H9 (cell line): ENCODE results near the gene CPA4. TPM values are rescaled to one million over a fixed set of nuclear protein-coding genes. Genes with fewer than 3 reads are reported as not detected.

Source experiments
- DNase-seq: peaks from one replicate; pipeline ENCODE4 v3.0.0-alpha.2; 2017
- H2AFZ ChIP-seq: one replicate; pipeline ENCODE4 v1.6.1; 2013; ENCODE audit warnings: mild to moderate bottlenecking, low read length, control low read depth, moderate library complexity
- H2AK5ac ChIP-seq: 2 replicates; pipeline ENCODE4 v1.6.1; 2013; ENCODE audit warnings: low read length, control low read depth, mixed read lengths; ENCODE audit not compliant: insufficient read length
- H2BK120ac ChIP-seq: one replicate; pipeline ENCODE4 v1.6.1; 2013; ENCODE audit warnings: low read depth, mild to moderate bottlenecking, low read length, control low read depth, inconsistent platforms; ENCODE audit not compliant: poor library complexity, severe bottlenecking
- H2BK12ac ChIP-seq: 2 replicates; pipeline ENCODE4 v1.6.1; 2013; ENCODE audit warnings: low read length, control low read depth, mixed read lengths, low read depth; ENCODE audit not compliant: insufficient read length
- H2BK15ac ChIP-seq: 2 replicates; pipeline ENCODE4 v1.6.1; 2013; ENCODE audit warnings: low read depth, low read length, control low read depth
- H2BK20ac ChIP-seq: one replicate; pipeline ENCODE4 v1.6.1; 2013; ENCODE audit warnings: low read depth, mild to moderate bottlenecking, low read length, control low read depth, inconsistent platforms; ENCODE audit not compliant: poor library complexity, severe bottlenecking
- H2BK5ac ChIP-seq: 2 replicates; pipeline ENCODE4 v1.6.1; 2013; ENCODE audit warnings: low read length, control low read depth, mixed read lengths; ENCODE audit not compliant: insufficient read length
- H3K14ac ChIP-seq: 2 replicates; pipeline ENCODE4 v1.6.1; 2013; ENCODE audit warnings: low read length, control low read depth; ENCODE audit not compliant: insufficient read depth
- H3K18ac ChIP-seq: 2 replicates; pipeline ENCODE4 v1.6.1; 2013; ENCODE audit warnings: low read depth, mild to moderate bottlenecking, mixed read lengths, low read length, control low read depth; ENCODE audit not compliant: insufficient read length
- H3K23ac ChIP-seq: 2 replicates; pipeline ENCODE4 v1.6.1; 2013; ENCODE audit warnings: low read length, control low read depth, mixed read lengths, low read depth; ENCODE audit not compliant: insufficient read length
- H3K23me2 ChIP-seq: 2 replicates; pipeline ENCODE4 v1.6.1; 2013; ENCODE audit warnings: low read depth, mild to moderate bottlenecking, mixed read lengths, low read length, control low read depth; ENCODE audit not compliant: insufficient read length, poor library complexity, severe bottlenecking
- H3K27ac ChIP-seq: 2 replicates; pipeline ENCODE4 v1.5.1; 2013; ENCODE audit warnings: low read length, control low read depth, mixed read lengths, low read depth; ENCODE audit not compliant: insufficient read length
- H3K27me3 ChIP-seq: 2 replicates; pipeline ENCODE4 v1.6.1; 2013; ENCODE audit warnings: low read length, control low read depth, inconsistent platforms; ENCODE audit not compliant: insufficient read depth
- H3K4ac ChIP-seq: 2 replicates; pipeline ENCODE4 v1.6.1; 2013; ENCODE audit warnings: low read depth, mild to moderate bottlenecking, control low read depth, inconsistent platforms, low read length, moderate library complexity
- H3K4me1 ChIP-seq: 2 replicates; pipeline ENCODE4 v1.6.1; 2013; ENCODE audit warnings: low read length, control low read depth, inconsistent platforms; ENCODE audit not compliant: insufficient read depth
- H3K4me2 ChIP-seq: 2 replicates; pipeline ENCODE4 v1.6.1; 2013; ENCODE audit warnings: low read length, control low read depth, mixed read lengths; ENCODE audit not compliant: insufficient read length, insufficient read depth
- H3K56ac ChIP-seq: 2 replicates; pipeline ENCODE4 v1.6.1; 2013; ENCODE audit warnings: low read depth, mild to moderate bottlenecking, mixed read lengths, low read length, control low read depth; ENCODE audit not compliant: insufficient read length
- H3K79me1 ChIP-seq: 2 replicates; pipeline ENCODE4 v1.6.1; 2013; ENCODE audit warnings: low read depth, mild to moderate bottlenecking, moderate library complexity, low read length, control low read depth, inconsistent platforms; ENCODE audit not compliant: insufficient read depth, poor library complexity, severe bottlenecking
- H3K79me2 ChIP-seq: 2 replicates; pipeline ENCODE4 v1.6.1; 2013; ENCODE audit warnings: low read length, control low read depth, inconsistent platforms; ENCODE audit not compliant: insufficient read depth
- H3K9ac ChIP-seq: 2 replicates; pipeline ENCODE4 v1.6.1; 2013; ENCODE audit warnings: low read length, control low read depth, mixed read lengths; ENCODE audit not compliant: insufficient read length; ENCODE audit errors: extremely low read depth
- H3K9me3 ChIP-seq: one replicate; pipeline ENCODE4 v1.6.1; 2013; ENCODE audit warnings: low read depth, low read length, inconsistent platforms; ENCODE audit not compliant: control insufficient read depth
- H3T11ph ChIP-seq: one replicate; pipeline ENCODE4 v1.6.1; 2013; ENCODE audit warnings: mild to moderate bottlenecking, low read length, control low read depth, inconsistent platforms
- H4K20me1 ChIP-seq: one replicate; pipeline ENCODE4 v1.6.1; 2013; ENCODE audit not compliant: control insufficient read depth, insufficient read length, insufficient read depth
- H4K5ac ChIP-seq: 2 replicates; pipeline ENCODE4 v1.6.1; 2013; ENCODE audit warnings: low read depth, mild to moderate bottlenecking, mixed read lengths, low read length, control low read depth; ENCODE audit not compliant: insufficient read length
- H4K8ac ChIP-seq: replicated peaks from 2 replicates; pipeline ENCODE4 v1.6.1; 2013; ENCODE audit warnings: low read length, control low read depth, mixed read lengths, low read depth; ENCODE audit not compliant: insufficient read length
- H4K91ac ChIP-seq: 2 replicates; pipeline ENCODE4 v1.6.1; 2013; ENCODE audit warnings: low read depth, mild to moderate bottlenecking, moderate library complexity, mixed read lengths, low read length, control low read depth; ENCODE audit not compliant: insufficient read length
- H3K27ac Mint-ChIP-seq, 3 experiments: 2 replicates in 2 of 3; 3 replicates in 1 of 3; pipeline ENCODE4 v1.8.0; 2020 to 2021; ENCODE audit warnings: mixed read lengths in 3 of 3, mild to moderate bottlenecking in 1 of 3, moderate library complexity in 1 of 3
- H3K27me3 Mint-ChIP-seq: 2 replicates; pipeline ENCODE4 v1.8.0; 2021; ENCODE audit warnings: low read depth, mild to moderate bottlenecking, moderate library complexity, mixed read lengths
- H3K36me3 Mint-ChIP-seq, 3 experiments: 2 replicates in 2 of 3; 3 replicates in 1 of 3; pipeline ENCODE4 v1.8.0; 2020 to 2021; ENCODE audit warnings: low read depth in 3 of 3, mixed read lengths in 3 of 3; ENCODE audit not compliant: insufficient read depth in 1 of 3
- H3K4me1 Mint-ChIP-seq, 2 experiments: 2 replicates each; pipeline ENCODE4 v1.8.0; 2020; ENCODE audit warnings: mixed read lengths in 2 of 2
- H3K4me3 Mint-ChIP-seq, 2 experiments: 2 replicates in 1 of 2; 3 replicates in 1 of 2; pipeline ENCODE4 v1.8.0; 2020 to 2021; ENCODE audit warnings: mild to moderate bottlenecking in 2 of 2, mixed read lengths in 2 of 2, moderate library complexity in 1 of 2
- H3K9me3 Mint-ChIP-seq, 2 experiments: 2 replicates in 1 of 2; 3 replicates in 1 of 2; pipeline ENCODE4 v1.8.0; 2020; ENCODE audit warnings: mild to moderate bottlenecking in 2 of 2, mixed read lengths in 2 of 2, moderate library complexity in 1 of 2
- CTCF ChIP-seq: fragments of 200-600 bp; sonication (generic); conservative IDR thresholded peaks from 3 replicates; pipeline ENCODE4 v1.8.0; 2021; ENCODE audit warnings: antibody characterized with exemption, mild to moderate bottlenecking
- WGBS: extraction: QIAGEN DNeasy Blood & Tissue Kit; methylation state at CpG from one replicate; pipeline ENCODE4 v1.1.7; 2013; ENCODE audit warnings: missing lambda C conversion rate, low lambda C conversion rate, mixed read lengths; ENCODE audit not compliant: insufficient read length; ENCODE audit errors: extremely low coverage; 5-methylcytosine and 5-hydroxymethylcytosine counted together
- total RNA-seq: library from RNA; stranded (reverse); gene quantifications from 2 replicates; pipeline ENCODE4 v1.2.1, GENCODE V29; 2021

Gene CPA4
- total RNA-seq, 1 experiment from 2014 or later: not detected

GRCh38 chr7:130342701-130343380, 49.9 kb downstream of the CPA4 start:
- Histone ChIP-seq H2BK20ac (no peak overlapping the region), H2BK12ac (no peak overlapping the region), H2BK15ac (no peak overlapping the region), H4K5ac (no peak overlapping the region), H3K27me3 (no peaks in the 10 kb centered on the region), H3K9me3 (no peaks in the 10 kb centered on the region), H4K8ac (no peak overlapping the region), H3K14ac (no peak overlapping the region), H3K79me2 (no peaks in the 10 kb centered on the region), H3T11ph (no peak overlapping the region), H2BK120ac (no peak overlapping the region), H3K18ac (no peak overlapping the region), H2AK5ac (no peak overlapping the region), H3K79me1 (no peaks in the 10 kb centered on the region), H2AFZ (no peak overlapping the region), H3K27ac (no peak overlapping the region), H3K23ac (no peak overlapping the region), H3K4me1 (peaks cover 11% of the 10 kb centered on the region), H3K4ac (no peak overlapping the region), H3K56ac (no peak overlapping the region), H3K23me2 (no peaks in the 10 kb centered on the region), H4K20me1 (no peaks in the 10 kb centered on the region), H3K4me2 (no peak overlapping the region), H4K91ac (no peak overlapping the region), H2BK5ac (no peak overlapping the region), H3K9ac (no peak overlapping the region)
- H3K9me3 Mint-ChIP-seq: no peaks in the 10 kb centered on the region; a peak in 1 of 5 replicates
- no peak for TF ChIP-seq CTCF
- no peak for DNase-seq
- H3K4me1 Mint-ChIP-seq: peaks cover 34 to 40% of the 10 kb centered on the region in 2 experiments
- no peak overlapping the region for H3K27ac Mint-ChIP-seq
- peaks cover 1% of the 10 kb centered on the region for H3K27me3 Mint-ChIP-seq
- no CpG with 5 or more reads among the region's 3 CpGs for WGBS
- no peaks in the 10 kb centered on the region for H3K36me3 Mint-ChIP-seq
- no peak overlapping the region for H3K4me3 Mint-ChIP-seq
